ENCODE measurements around the gene ZCCHC3. TPM values are rescaled to one million over a fixed set of nuclear protein-coding genes. Genes with fewer than 3 reads are reported as not detected.

ZCCHC3 gene
- total RNA-seq, 1 experiment from 2014 or later, result 43.6 TPM

- ChIA-PET POLR2A (no interaction called here), CTCF (interaction anchor here (0.9 to 2.0 kb wide), 2 partner anchors 11 to 13 kb away, joined by 4 to 11 read pairs; no protein-coding TSS in a partner anchor)
- Mint-ChIP-seq H3K27ac (no peak overlapping the region), H3K36me3 (no peaks in the 10 kb centered on the region), H3K4me3 (no peak overlapping the region), H3K9me3 (no peaks in the 10 kb centered on the region; the same call in 1 of the 2 replicates), H3K27me3 (ENCODE audit: low read depth) (peaks cover 71% of the 10 kb centered on the region), H3K4me1 (peaks cover 5% of the 10 kb centered on the region)
- no peak for TF ChIP-seq ZBTB43 (CRISPR knock-in tag; IDR thresholded peaks at IDR 0.05)
- TF ChIP-seq, protein P1, sequence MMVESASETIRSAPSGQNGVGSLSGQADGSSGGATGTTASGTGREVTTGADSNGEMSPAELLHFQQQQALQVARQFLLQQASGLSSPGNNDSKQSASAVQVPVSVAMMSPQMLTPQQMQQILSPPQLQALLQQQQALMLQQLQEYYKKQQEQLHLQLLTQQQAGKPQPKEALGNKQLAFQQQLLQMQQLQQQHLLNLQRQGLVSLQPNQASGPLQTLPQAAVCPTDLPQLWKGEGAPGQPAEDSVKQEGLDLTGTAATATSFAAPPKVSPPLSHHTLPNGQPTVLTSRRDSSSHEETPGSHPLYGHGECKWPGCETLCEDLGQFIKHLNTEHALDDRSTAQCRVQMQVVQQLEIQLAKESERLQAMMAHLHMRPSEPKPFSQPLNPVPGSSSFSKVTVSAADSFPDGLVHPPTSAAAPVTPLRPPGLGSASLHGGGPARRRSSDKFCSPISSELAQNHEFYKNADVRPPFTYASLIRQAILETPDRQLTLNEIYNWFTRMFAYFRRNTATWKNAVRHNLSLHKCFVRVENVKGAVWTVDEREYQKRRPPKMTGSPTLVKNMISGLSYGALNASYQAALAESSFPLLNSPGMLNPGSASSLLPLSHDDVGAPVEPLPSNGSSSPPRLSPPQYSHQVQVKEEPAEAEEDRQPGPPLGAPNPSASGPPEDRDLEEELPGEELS (CRISPR knock-in tag; IDR thresholded peaks at IDR 0.05), result no peak
- TF ChIP-seq, protein P2, sequence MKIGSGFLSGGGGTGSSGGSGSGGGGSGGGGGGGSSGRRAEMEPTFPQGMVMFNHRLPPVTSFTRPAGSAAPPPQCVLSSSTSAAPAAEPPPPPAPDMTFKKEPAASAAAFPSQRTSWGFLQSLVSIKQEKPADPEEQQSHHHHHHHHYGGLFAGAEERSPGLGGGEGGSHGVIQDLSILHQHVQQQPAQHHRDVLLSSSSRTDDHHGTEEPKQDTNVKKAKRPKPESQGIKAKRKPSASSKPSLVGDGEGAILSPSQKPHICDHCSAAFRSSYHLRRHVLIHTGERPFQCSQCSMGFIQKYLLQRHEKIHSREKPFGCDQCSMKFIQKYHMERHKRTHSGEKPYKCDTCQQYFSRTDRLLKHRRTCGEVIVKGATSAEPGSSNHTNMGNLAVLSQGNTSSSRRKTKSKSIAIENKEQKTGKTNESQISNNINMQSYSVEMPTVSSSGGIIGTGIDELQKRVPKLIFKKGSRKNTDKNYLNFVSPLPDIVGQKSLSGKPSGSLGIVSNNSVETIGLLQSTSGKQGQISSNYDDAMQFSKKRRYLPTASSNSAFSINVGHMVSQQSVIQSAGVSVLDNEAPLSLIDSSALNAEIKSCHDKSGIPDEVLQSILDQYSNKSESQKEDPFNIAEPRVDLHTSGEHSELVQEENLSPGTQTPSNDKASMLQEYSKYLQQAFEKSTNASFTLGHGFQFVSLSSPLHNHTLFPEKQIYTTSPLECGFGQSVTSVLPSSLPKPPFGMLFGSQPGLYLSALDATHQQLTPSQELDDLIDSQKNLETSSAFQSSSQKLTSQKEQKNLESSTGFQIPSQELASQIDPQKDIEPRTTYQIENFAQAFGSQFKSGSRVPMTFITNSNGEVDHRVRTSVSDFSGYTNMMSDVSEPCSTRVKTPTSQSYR (CRISPR knock-in tag; IDR thresholded peaks at IDR 0.05), result no peak
- ATAC-seq, result no peak
- DNase-seq (ENCODE audit: low spot score), result no peak
Observed at GRCh38 chr20:341682-342081, 44.3 kb downstream of the ZCCHC3 start.

DNA sequence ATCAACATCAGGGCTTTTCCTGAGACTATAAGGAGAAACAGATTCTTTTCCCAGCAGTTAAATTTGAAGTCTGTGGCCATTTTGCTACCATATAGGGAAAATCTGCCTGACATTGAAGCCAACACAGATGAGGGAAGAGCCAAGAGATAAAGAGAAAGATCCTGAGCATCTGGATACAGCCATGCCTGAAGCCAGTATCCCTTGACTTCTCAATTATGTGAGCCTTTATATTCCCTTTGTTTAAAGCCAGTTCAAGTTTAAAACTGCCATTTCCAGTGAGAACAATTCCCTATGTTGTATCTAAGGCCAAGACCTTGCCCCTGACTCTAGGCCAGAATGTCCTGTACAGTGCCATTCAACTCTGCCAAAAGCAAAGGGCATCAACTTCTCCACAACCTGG, 45.7 kb downstream of the ZCCHC3 start:
- Mint-ChIP-seq H3K9me3 (no peaks in the 10 kb centered on the region; the same call in 1 of the 2 replicates), H3K4me3 (no peak overlapping the region), H3K27me3 (ENCODE audit: low read depth) (peaks cover 58% of the 10 kb centered on the region), H3K36me3 (no peaks in the 10 kb centered on the region), H3K27ac (no peak overlapping the region), H3K4me1 (peaks cover 5% of the 10 kb centered on the region)
- ATAC-seq (no peak), DNase-seq (ENCODE audit: low spot score) (no peak)
- CTCF ChIA-PET, result interaction anchor here (2.0 kb wide), 1 partner anchor 12 kb away, joined by 11 read pairs; no protein-coding TSS in a partner anchor
- POLR2A ChIA-PET, result no interaction called here
- TF ChIP-seq, protein P3, sequence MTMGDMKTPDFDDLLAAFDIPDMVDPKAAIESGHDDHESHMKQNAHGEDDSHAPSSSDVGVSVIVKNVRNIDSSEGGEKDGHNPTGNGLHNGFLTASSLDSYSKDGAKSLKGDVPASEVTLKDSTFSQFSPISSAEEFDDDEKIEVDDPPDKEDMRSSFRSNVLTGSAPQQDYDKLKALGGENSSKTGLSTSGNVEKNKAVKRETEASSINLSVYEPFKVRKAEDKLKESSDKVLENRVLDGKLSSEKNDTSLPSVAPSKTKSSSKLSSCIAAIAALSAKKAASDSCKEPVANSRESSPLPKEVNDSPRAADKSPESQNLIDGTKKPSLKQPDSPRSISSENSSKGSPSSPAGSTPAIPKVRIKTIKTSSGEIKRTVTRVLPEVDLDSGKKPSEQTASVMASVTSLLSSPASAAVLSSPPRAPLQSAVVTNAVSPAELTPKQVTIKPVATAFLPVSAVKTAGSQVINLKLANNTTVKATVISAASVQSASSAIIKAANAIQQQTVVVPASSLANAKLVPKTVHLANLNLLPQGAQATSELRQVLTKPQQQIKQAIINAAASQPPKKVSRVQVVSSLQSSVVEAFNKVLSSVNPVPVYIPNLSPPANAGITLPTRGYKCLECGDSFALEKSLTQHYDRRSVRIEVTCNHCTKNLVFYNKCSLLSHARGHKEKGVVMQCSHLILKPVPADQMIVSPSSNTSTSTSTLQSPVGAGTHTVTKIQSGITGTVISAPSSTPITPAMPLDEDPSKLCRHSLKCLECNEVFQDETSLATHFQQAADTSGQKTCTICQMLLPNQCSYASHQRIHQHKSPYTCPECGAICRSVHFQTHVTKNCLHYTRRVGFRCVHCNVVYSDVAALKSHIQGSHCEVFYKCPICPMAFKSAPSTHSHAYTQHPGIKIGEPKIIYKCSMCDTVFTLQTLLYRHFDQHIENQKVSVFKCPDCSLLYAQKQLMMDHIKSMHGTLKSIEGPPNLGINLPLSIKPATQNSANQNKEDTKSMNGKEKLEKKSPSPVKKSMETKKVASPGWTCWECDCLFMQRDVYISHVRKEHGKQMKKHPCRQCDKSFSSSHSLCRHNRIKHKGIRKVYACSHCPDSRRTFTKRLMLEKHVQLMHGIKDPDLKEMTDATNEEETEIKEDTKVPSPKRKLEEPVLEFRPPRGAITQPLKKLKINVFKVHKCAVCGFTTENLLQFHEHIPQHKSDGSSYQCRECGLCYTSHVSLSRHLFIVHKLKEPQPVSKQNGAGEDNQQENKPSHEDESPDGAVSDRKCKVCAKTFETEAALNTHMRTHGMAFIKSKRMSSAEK (CRISPR knock-in tag; IDR thresholded peaks at IDR 0.05; ENCODE audit: borderline replicate concordance), result no peak
- TF ChIP-seq, protein P4, sequence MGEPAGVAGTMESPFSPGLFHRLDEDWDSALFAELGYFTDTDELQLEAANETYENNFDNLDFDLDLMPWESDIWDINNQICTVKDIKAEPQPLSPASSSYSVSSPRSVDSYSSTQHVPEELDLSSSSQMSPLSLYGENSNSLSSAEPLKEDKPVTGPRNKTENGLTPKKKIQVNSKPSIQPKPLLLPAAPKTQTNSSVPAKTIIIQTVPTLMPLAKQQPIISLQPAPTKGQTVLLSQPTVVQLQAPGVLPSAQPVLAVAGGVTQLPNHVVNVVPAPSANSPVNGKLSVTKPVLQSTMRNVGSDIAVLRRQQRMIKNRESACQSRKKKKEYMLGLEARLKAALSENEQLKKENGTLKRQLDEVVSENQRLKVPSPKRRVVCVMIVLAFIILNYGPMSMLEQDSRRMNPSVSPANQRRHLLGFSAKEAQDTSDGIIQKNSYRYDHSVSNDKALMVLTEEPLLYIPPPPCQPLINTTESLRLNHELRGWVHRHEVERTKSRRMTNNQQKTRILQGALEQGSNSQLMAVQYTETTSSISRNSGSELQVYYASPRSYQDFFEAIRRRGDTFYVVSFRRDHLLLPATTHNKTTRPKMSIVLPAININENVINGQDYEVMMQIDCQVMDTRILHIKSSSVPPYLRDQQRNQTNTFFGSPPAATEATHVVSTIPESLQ (CRISPR knock-in tag; IDR thresholded peaks at IDR 0.05), result no peak
- TF ChIP-seq IRF1 (CRISPR knock-in tag; IDR thresholded peaks at IDR 0.05) (no peak), NFE2L1 (CRISPR knock-in tag; IDR thresholded peaks at IDR 0.05) (no peak), ERG (CRISPR knock-in tag; IDR thresholded peaks at IDR 0.05) (no peak), EMX1 (CRISPR knock-in tag; IDR thresholded peaks at IDR 0.05) (no peak), TCF7 (CRISPR knock-in tag; IDR thresholded peaks at IDR 0.05; ENCODE audit: low read depth) (no peak), ZNF219 (CRISPR knock-in tag; IDR thresholded peaks at IDR 0.05; ENCODE audit: borderline replicate concordance) (no peak), ZNF416 (CRISPR knock-in tag; IDR thresholded peaks at IDR 0.05) (no peak), ATF3 (CRISPR knock-in tag; conservative IDR thresholded peaks at IDR 0.05) (no peak), CREM (CRISPR knock-in tag; IDR thresholded peaks at IDR 0.05) (no peak), MYBL2 (CRISPR knock-in tag; IDR thresholded peaks at IDR 0.05) (no peak)
- TF ChIP-seq, protein P5, sequence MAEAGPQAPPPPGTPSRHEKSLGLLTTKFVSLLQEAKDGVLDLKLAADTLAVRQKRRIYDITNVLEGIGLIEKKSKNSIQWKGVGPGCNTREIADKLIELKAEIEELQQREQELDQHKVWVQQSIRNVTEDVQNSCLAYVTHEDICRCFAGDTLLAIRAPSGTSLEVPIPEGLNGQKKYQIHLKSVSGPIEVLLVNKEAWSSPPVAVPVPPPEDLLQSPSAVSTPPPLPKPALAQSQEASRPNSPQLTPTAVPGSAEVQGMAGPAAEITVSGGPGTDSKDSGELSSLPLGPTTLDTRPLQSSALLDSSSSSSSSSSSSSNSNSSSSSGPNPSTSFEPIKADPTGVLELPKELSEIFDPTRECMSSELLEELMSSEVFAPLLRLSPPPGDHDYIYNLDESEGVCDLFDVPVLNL (CRISPR knock-in tag; IDR thresholded peaks at IDR 0.05; ENCODE audit: borderline replicate concordance, low read depth), result no peak
- TF ChIP-seq, protein P6, sequence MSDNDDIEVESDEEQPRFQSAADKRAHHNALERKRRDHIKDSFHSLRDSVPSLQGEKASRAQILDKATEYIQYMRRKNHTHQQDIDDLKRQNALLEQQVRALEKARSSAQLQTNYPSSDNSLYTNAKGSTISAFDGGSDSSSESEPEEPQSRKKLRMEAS (CRISPR knock-in tag; IDR thresholded peaks at IDR 0.05), result no peak

All from WTC11 (cell line).